ENCODE results near the gene MARCHF2. TPM values are rescaled to one million over a fixed set of nuclear protein-coding genes. Genes with fewer than 3 reads are reported as not detected.

Gene MARCHF2
- polyA plus RNA-seq, 1 of the 3 experiments (the other 2 are of a cell fraction) = 57.2 TPM

GRCh38 chr19:8388612-8388958 lies 24.5 kb upstream of the MARCHF2 start (continued):
- TF ChIP-seq TCF12 (IDR thresholded peaks at IDR 0.05) (no peak), TEAD4 (IDR thresholded peaks at IDR 0.05; ENCODE audit: borderline replicate concordance, insufficient read depth) (no peak), USF2 (IDR thresholded peaks at IDR 0.05; ENCODE audit: borderline replicate concordance, low read depth, low read length) (no peak), MXI1 (IDR thresholded peaks at IDR 0.05; ENCODE audit: low read depth, low read length) (no peak), GATA2 (CRISPR knock-in tag; IDR thresholded peaks at IDR 0.05) (no peak), NRF1 (IDR thresholded peaks at IDR 0.05; ENCODE audit: low read depth, low read length) (no peak)

- H3K4me1 ChIP-seq (ENCODE audit: control insufficient read depth in 1 of 2, insufficient read depth in 2 of 2, low read depth in 1 of 2, low read length in 1 of 2) = peaks cover 14 to 31% of the 10 kb centered on the region in 2 experiments; a peak in 2 of 4 replicates
- peaks cover 43% of the 10 kb centered on the region for H4K20me1 ChIP-seq (ENCODE audit: insufficient read depth)
- H3K27me3 ChIP-seq (ENCODE audit: insufficient read depth) = no peaks in the 10 kb centered on the region
- H2AFZ ChIP-seq (ENCODE audit: low read depth) = peak within 1 kb of the TSS; percentile 86
- ChIA-PET CTCF (interaction anchor here (0.7 to 8.0 kb wide), 2 partner anchors 36 to 116 kb away, joined by 4 to 78 read pairs; no protein-coding TSS in a partner anchor), POLR2A (interaction anchor here (0.7 to 1.9 kb wide), 6 partner anchors 12 to 123 kb away, joined by 3 to 4 read pairs (median 3); partner anchors contain the start of gene MARCHF2)
- 0% methylated on average over 15 of the region's 70 CpGs for WGBS (ENCODE audit: low lambda C conversion rate)
- H3K9me3 ChIP-seq = no peaks in the 10 kb centered on the region
- H3F3A ChIP-seq (replicated peaks; ENCODE audit: insufficient read depth) = peaks cover 16% of the 10 kb centered on the region
- no peaks in the 10 kb centered on the region for H3K9me2 ChIP-seq
- peak within 1 kb of the TSS; percentile 97 to 99 for H3K27ac ChIP-seq (ENCODE audit: low read depth in 2 of 2, low read length in 1 of 2)
- peaks cover 59% of the 10 kb centered on the region for H3K79me2 ChIP-seq (ENCODE audit: insufficient read depth)
- H3K9ac ChIP-seq = peak within 1 kb of the TSS; percentile 100
- peak within 1 kb of the TSS; percentile 94 for H3K4me2 ChIP-seq
- peaks cover 0 to 11% of the 10 kb centered on the region in 2 experiments for H3K36me3 ChIP-seq (replicated peaks in 1 of 2; ENCODE audit: control insufficient read depth in 1 of 2, insufficient read depth in 2 of 2, low read length in 1 of 2)
- DNase-seq = peak; percentile 92
- H3K4me3 ChIP-seq (ENCODE audit: low read depth in 2 of 2, low read length in 1 of 2) = peak within 1 kb of the TSS; percentile 86 to 91
- no peak for TF ChIP-seq NFIC (IDR thresholded peaks at IDR 0.05; ENCODE audit: borderline replicate concordance)
- peak; percentile 88 for TF ChIP-seq ELF1 (IDR thresholded peaks at IDR 0.05)
- TF ChIP-seq JUND (IDR thresholded peaks at IDR 0.05) = no peak
- TF ChIP-seq EP300 (IDR thresholded peaks at IDR 0.05; ENCODE audit: borderline replicate concordance in 1 of 2, low read depth in 1 of 2, low read length in 1 of 2) = no peak
- no peak for TF ChIP-seq CTCF (IDR thresholded peaks at IDR 0.05)
- peak; percentile 100 for TF ChIP-seq PBX3 (IDR thresholded peaks at IDR 0.05)
- TF ChIP-seq TCF12 (IDR thresholded peaks at IDR 0.05) = no peak; the same call in 1 of the 2 replicates
- peak; percentile 70; the same call in 1 of the 2 replicates for TF ChIP-seq ZBTB33 (IDR thresholded peaks at IDR 0.05; ENCODE audit: borderline replicate concordance, low read depth)
- TF ChIP-seq TEAD4 (IDR thresholded peaks at IDR 0.05; ENCODE audit: borderline replicate concordance, insufficient read depth) = no peak
- TF ChIP-seq MXI1 (IDR thresholded peaks at IDR 0.05; ENCODE audit: low read depth, low read length) = peak; percentile 48
- TF ChIP-seq FOXM1 (IDR thresholded peaks at IDR 0.05; ENCODE audit: low read depth) = no peak
- peak; percentile 95 for TF ChIP-seq CHD2 (IDR thresholded peaks at IDR 0.05; ENCODE audit: low read length, partially characterized antibody)
- TF ChIP-seq RXRA (IDR thresholded peaks at IDR 0.05; ENCODE audit: borderline replicate concordance, low read depth) = no peak
- TF ChIP-seq GATA2 (CRISPR knock-in tag; IDR thresholded peaks at IDR 0.05) = no peak
- no peak for TF ChIP-seq SIN3A (IDR thresholded peaks at IDR 0.05; ENCODE audit: borderline replicate concordance, low read depth, low read length)
- no peak for TF ChIP-seq YY1 (IDR thresholded peaks at IDR 0.05; ENCODE audit: low read depth)
- TF ChIP-seq IRF3 (IDR thresholded peaks at IDR 0.05; ENCODE audit: low read depth, low read length) = peak; percentile 95
- TF ChIP-seq RCOR1 (IDR thresholded peaks at IDR 0.05; ENCODE audit: low read length) = no peak; the same call in 1 of the 2 replicates
- TF ChIP-seq NRF1 (IDR thresholded peaks at IDR 0.05; ENCODE audit: low read depth, low read length) = no peak
- no peak for TF ChIP-seq SMC3 (IDR thresholded peaks at IDR 0.05; ENCODE audit: low read depth, low read length)
- no peak for TF ChIP-seq FOSL2 (IDR thresholded peaks at IDR 0.05; ENCODE audit: borderline replicate concordance, low read depth)
- no peak for TF ChIP-seq FOXJ3 (CRISPR knock-in tag; IDR thresholded peaks at IDR 0.05)
- TF ChIP-seq GABPA (IDR thresholded peaks at IDR 0.05; ENCODE audit: low read depth) = peak; percentile 95
- peak; percentile 51; the same call in 1 of the 2 replicates for TF ChIP-seq RFX5 (IDR thresholded peaks at IDR 0.05; ENCODE audit: low read length)
Measured at GRCh38 chr19:8389891-8390616, 23.1 kb upstream of the MARCHF2 start, which contains the start of gene RAB11B. Gene RAB11B, plus strand, starts transcription at chr19:8390360. Its CDS starts 57 bp downstream, at chr19:8390417.
